ENCODE measurements around the gene ALX3. TPM values are rescaled to one million over a fixed set of nuclear protein-coding genes. Genes with fewer than 3 reads are reported as not detected.

Gene ALX3
- polyA plus RNA-seq, 1 experiment = not detected

- POLR2A ChIA-PET = no interaction called here
- DNase-seq (ENCODE audit: low read depth, low spot score) = no peak
- TF ChIP-seq CTCF (IDR thresholded peaks at IDR 0.05; ENCODE audit: low read depth, low read length) = no peak
- H3K27me3 ChIP-seq (ENCODE audit: control insufficient read depth, insufficient read depth, low read length) = peaks cover 51% of the 10 kb centered on the region
- no peak overlapping the region for H3K27ac ChIP-seq (ENCODE audit: low read depth, low read length)
- CTCF ChIA-PET = interaction anchor here (1.2 to 6.2 kb wide), 2 partner anchors 9 to 32 kb away, joined by 5 to 180 read pairs; no protein-coding TSS in a partner anchor
- H3K9me3 ChIP-seq (ENCODE audit: control insufficient read depth, insufficient read depth, low read length) = peaks cover 5% of the 10 kb centered on the region; the same call in 1 of the 2 replicates
- no peak overlapping the region for H3K4me3 ChIP-seq (ENCODE audit: low read depth, low read length)
These were observed 22.5 kb upstream of the ALX3 start for GRCh38 chr1:110092991-110093390.

GRCh38 chr1:110091791-110092190 is 21.3 kb upstream of the ALX3 start:
- no peak for DNase-seq (ENCODE audit: low read depth, low spot score)
- Histone ChIP-seq H3K9me3 (ENCODE audit: control insufficient read depth, insufficient read depth, low read length) (peaks cover 5% of the 10 kb centered on the region; the same call in 1 of the 2 replicates), H3K4me3 (ENCODE audit: low read depth, low read length) (no peak overlapping the region), H3K27me3 (ENCODE audit: control insufficient read depth, insufficient read depth, low read length) (peaks cover 57% of the 10 kb centered on the region), H3K27ac (ENCODE audit: low read depth, low read length) (no peak overlapping the region)
- TF ChIP-seq CTCF (IDR thresholded peaks at IDR 0.05; ENCODE audit: low read depth, low read length) = no peak
- ChIA-PET CTCF (interaction anchor here (1.1 to 6.2 kb wide), 7 partner anchors 10 to 404 kb away, joined by 3 to 180 read pairs (median 7); no protein-coding TSS in a partner anchor), POLR2A (no interaction called here)

GRCh38 chr1:110091381-110091780 is 20.9 kb upstream of the ALX3 start:
- peaks cover 5% of the 10 kb centered on the region; the same call in 1 of the 2 replicates for H3K9me3 ChIP-seq (ENCODE audit: control insufficient read depth, insufficient read depth, low read length)
- H3K27ac ChIP-seq (ENCODE audit: low read depth, low read length) = no peak overlapping the region
- no peak overlapping the region for H3K4me3 ChIP-seq (ENCODE audit: low read depth, low read length)
- DNase-seq (ENCODE audit: low read depth, low spot score) = no peak
- ChIA-PET POLR2A (no interaction called here), CTCF (interaction anchor here (0.7 to 6.2 kb wide), 8 partner anchors 10 to 404 kb away, joined by 3 to 180 read pairs (median 6); no protein-coding TSS in a partner anchor)
- no peak for TF ChIP-seq CTCF (IDR thresholded peaks at IDR 0.05; ENCODE audit: low read depth, low read length)
- H3K27me3 ChIP-seq (ENCODE audit: control insufficient read depth, insufficient read depth, low read length) = peaks cover 56% of the 10 kb centered on the region

GRCh38 chr1:110089561-110090275 is 19.2 kb upstream of the ALX3 start:
- no peak for DNase-seq (ENCODE audit: low read depth, low spot score)
- no peak overlapping the region for H3K27ac ChIP-seq (ENCODE audit: low read depth, low read length)
- H3K4me3 ChIP-seq (ENCODE audit: low read depth, low read length) = no peak overlapping the region
- TF ChIP-seq CTCF (IDR thresholded peaks at IDR 0.05; ENCODE audit: low read depth, low read length) = no peak
- POLR2A ChIA-PET = no interaction called here
- H3K27me3 ChIP-seq (ENCODE audit: control insufficient read depth, insufficient read depth, low read length) = peaks cover 64% of the 10 kb centered on the region
- H3K9me3 ChIP-seq (ENCODE audit: control insufficient read depth, insufficient read depth, low read length) = peaks cover 4% of the 10 kb centered on the region; the same call in 1 of the 2 replicates
- CTCF ChIA-PET = interaction anchor here (1.9 to 6.2 kb wide), 5 partner anchors 12 to 406 kb away, joined by 4 to 180 read pairs (median 9); no protein-coding TSS in a partner anchor

GRCh38 chr1:110088739-110089316 is 18.4 kb upstream of the ALX3 start:
- DNase-seq (ENCODE audit: low read depth, low spot score) = no peak
- no peak overlapping the region for H3K4me3 ChIP-seq (ENCODE audit: low read depth, low read length)
- no peak overlapping the region for H3K27ac ChIP-seq (ENCODE audit: low read depth, low read length)
- CTCF ChIA-PET = interaction anchor here (0.7 to 6.2 kb wide), 33 partner anchors 12 to 1126 kb away, joined by 3 to 180 read pairs (median 6); partner anchors contain the start of genes ALX3, RBM15 and SLC6A17
- no peak for TF ChIP-seq CTCF (IDR thresholded peaks at IDR 0.05; ENCODE audit: low read depth, low read length)
- POLR2A ChIA-PET = no interaction called here
- H3K27me3 ChIP-seq (ENCODE audit: control insufficient read depth, insufficient read depth, low read length) = peaks cover 66% of the 10 kb centered on the region
- peaks cover 3% of the 10 kb centered on the region; the same call in 1 of the 2 replicates for H3K9me3 ChIP-seq (ENCODE audit: control insufficient read depth, insufficient read depth, low read length)

Measured in AG04450 (cell line).